Mucosa of stomach (tissue), 1 donor: ENCODE results near the gene OR52H1.

Experiments
- H3K27me3 ChIP-seq: one replicate; pipeline ENCODE4 v1.7.0; 2013; ENCODE audit warnings: mild to moderate bottlenecking, low read length; ENCODE audit not compliant: control insufficient read depth, insufficient read depth
- H3K36me3 ChIP-seq: one replicate; pipeline ENCODE4 v1.7.0; 2013; ENCODE audit warnings: low read length; ENCODE audit not compliant: control insufficient read depth, insufficient read depth
- H3K4me1 ChIP-seq: one replicate; pipeline ENCODE4 v1.7.0; 2013; ENCODE audit warnings: mild to moderate bottlenecking, low read length; ENCODE audit not compliant: control insufficient read depth, insufficient read depth
- H3K4me3 ChIP-seq: one replicate; pipeline ENCODE4 v1.7.0; 2013; ENCODE audit warnings: low read length
- H3K9ac ChIP-seq: one replicate; pipeline ENCODE4 v1.7.0; 2013; ENCODE audit warnings: mild to moderate bottlenecking, low read length, moderate library complexity
- H3K9me3 ChIP-seq: one replicate; pipeline ENCODE4 v1.7.0; 2013; ENCODE audit warnings: mild to moderate bottlenecking, low read length, moderate library complexity; ENCODE audit not compliant: control insufficient read depth
- donor health status: Pancreatic carcinoma.

Gene OR52H1

GRCh38 chr11:5500393-5500801 lies 47.9 kb downstream of the OR52H1 start:
- no peaks in the 10 kb centered on the region for H3K9me3 ChIP-seq
- H3K36me3 ChIP-seq = no peaks in the 10 kb centered on the region
- no peaks in the 10 kb centered on the region for H3K4me1 ChIP-seq
- no peak overlapping the region for H3K9ac ChIP-seq
- no peak overlapping the region for H3K4me3 ChIP-seq
- H3K27me3 ChIP-seq = no peaks in the 10 kb centered on the region

DNA sequence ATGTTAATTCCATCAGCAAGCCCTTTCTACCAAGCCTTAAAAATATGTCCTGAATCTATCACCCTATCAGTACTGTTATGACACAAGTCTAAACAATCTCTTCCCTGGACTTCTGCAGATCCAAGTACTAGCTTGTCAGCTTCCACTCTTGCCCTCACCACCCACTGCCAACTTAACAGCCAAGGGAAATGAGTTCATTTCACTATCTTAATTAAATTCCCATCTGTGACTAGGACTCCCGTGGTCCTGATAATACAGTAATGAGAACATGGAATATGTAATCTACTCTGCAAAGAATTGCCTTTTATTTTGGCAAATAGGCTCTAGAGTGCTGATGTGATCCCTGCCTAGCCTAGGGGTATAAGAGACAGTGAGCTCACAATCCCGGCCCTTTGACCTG lies 48.7 kb downstream of the OR52H1 start:
- Histone ChIP-seq H3K9ac (no peak overlapping the region), H3K27me3 (no peaks in the 10 kb centered on the region), H3K4me1 (no peaks in the 10 kb centered on the region), H3K4me3 (no peak overlapping the region), H3K9me3 (no peaks in the 10 kb centered on the region), H3K36me3 (no peaks in the 10 kb centered on the region)
